ENCODE data around the gene KISS1.
"Not testable (repeated sequence)": the region's sequence is repeated elsewhere in the genome, so short reads cannot be mapped to it uniquely, and the experiment has no call there.

The KISS1 gene

DNA sequence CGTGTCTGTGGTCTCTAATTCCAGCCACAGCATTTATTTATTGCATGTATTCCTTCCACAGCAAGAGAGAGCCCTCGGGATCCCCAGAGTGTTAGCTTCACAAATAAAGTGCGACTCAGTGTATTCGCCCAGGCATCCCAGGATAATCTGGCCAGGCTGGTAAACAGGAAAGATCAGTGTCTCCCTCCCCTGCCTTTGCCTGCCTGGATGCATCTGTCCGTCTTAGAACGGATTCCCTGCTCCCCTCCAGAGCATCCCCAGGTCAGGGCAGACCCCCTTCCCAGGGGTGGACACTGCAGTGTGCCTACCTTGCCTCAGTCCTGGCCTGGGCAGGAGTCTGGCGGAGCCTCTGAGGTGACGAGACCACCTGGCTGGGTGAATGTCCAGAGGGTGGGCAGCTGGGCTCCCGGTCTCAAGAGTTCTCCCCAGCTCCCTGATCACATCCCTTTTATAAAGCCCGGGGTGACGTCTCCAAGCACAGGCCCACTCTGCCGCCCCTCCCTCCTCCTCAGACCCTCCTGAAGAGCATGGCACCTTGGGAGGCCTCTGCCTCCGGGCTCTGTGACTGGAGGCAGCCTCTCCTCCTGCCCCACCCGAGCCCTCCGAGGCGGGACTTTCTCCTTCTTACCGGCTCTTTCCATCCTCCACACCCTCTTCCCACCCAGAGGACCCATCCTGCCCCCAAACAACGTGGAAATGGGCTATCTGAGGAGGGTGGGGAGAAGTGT is at the start of gene KISS1:
Gene KISS1 (minus strand): TSS at position 424 of the 728 bp plus-strand sequence. CDS start 3,615 bp downstream, outside the sequence.
- no peak for DNase-seq

DNA sequence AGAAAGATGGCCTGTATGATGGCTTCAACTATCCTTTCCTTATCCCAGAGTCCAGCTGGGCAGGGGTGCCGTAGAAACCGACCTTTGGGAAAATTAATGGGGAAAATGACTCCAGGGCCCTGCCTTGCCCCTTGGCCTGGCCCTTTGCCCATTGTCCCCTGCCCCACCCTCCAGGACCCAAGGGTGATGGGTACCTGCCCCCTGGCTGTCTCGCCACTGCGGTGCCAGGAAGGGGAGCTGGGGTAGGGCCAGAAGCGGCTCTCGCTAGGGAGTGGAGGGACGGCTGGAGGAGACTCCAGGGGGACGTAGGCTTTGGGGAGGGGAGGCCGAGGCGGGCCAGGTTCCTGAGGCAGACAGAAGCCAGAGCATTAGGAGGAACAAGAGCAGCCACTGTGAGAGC is 46.6 kb upstream of the KISS1 start:
- DNase-seq: no peak

DNA sequence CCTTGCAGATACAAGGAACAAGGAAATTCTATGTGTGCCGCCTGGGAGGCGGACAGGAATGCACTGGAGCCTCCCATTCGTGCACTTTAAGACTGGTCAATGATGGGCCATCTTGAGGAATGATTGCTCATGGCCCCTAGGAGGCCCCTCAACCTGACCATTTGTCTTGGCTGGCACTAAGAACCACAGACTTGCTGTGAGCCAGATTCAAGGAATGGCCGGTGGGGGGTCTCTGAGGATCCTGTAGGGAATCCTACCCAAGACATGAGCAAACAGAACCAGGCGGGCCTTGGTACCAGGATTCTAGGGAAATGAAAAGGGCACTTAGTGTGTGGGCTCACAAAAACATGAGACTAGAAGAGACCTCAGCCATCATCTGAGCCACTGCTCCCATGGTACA is 45.6 kb upstream of the KISS1 start:
- DNase-seq: no peak

- DNase-seq: no peak
Measured at GRCh38 chr1:204241050-204241449, 44.8 kb upstream of the KISS1 start.

DNA sequence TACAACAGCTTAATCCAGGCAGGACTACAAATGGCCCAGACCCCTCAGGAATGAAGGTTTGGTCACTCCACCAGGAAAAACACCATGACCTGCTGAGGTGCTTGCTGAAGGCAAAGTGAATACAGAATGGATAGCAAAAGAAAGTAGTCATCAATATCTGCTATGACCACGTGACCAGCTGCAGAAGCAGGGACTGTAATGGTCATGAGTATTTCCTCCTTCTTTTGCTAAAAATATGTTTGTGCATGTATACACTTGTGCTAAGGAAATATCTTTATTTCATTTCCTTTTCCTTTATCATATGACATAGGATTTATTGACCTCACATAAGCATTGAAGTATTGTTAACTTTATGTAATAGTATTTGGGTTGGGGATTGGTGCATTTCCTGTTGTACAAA is 43.9 kb upstream of the KISS1 start:
- no peak for DNase-seq

DNA sequence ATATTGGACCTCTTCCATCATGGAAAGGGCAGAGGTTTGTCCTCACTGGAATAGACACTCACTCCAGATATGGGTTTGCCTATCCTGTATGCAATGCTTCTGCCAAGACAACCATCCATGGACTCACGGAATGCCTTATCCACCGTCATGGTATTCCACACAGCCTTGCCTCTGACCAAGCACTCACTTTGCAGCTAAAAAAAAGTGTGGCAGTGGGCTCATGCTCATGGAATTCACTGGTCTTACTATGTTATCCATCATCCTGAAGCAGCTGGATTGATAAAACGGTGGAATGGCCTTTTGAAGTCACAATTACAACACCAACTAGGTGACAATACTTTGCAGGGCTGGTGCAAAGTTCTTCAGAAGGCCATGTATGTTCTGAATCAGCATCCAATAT is 43.1 kb upstream of the KISS1 start:
- DNase-seq: not testable (repeated sequence)

DNA sequence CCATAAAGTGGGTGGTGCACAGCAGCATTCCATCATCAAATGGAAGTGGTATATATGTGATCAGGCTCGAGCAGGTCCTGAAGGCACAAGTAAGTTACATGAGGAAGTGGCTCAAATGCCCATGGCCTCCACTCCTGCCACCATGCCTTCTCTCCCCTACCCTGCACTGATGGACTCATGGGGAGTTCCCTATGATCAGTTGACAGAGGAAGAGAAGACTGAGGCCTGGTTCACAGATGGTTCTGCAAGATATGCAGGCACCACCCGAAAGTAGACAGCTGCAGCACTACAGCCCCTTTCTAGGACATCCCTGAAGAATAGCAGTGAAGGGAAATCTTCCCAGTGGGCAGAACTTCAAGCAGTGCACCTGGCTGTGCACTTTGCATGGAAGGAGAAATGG is 42.2 kb upstream of the KISS1 start:
- DNase-seq: not testable (repeated sequence)

DNA sequence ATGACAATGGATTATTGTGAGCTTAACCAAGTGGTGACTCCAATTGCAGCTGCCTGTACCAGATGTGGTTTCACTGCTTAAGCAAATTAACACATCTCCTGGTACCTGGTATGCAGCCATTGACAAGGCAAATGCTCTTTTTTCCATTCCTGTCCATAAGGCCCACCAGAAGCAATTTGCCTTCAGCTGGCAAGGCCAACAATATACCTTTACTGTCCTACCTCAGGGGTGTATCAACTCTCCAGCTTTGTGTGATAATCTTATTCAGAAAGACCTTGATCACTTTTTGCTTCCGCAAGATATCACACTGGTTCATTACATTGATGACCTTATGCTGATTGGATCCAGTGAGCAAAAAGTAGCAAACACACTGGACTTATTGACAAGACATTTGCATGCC is 41.2 kb upstream of the KISS1 start:
- DNase-seq: not testable (repeated sequence)

- DNase-seq: no peak
Measured at GRCh38 chr1:204232526-204232925, 36.2 kb upstream of the KISS1 start.

GRCh38 chr1:204230211-204230610 is 33.9 kb upstream of the KISS1 start:
- no peak for DNase-seq

GRCh38 chr1:204228896-204229295 is 32.6 kb upstream of the KISS1 start:
- no peak for DNase-seq

- no peak for DNase-seq
Measured at GRCh38 chr1:204227996-204228785, 31.9 kb upstream of the KISS1 start.

DNA sequence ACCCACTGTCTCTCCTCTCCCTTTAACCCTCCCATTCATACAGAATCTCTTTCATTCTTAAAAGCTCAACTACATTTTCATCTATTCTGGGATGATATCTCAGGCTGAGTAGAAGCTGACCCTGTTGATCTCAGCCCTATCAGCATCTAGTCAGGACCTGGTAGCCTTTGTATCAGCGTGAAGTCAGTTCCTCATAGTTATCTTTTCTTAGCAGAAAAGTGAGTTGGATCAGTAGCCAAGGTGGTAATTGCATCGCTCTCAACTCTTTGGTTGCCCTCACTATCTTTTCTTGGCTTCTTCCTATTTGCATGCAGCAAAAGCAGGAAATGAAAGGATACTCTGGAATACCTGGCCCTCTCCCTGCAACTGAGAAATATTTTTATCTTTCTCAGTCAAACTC is 31.1 kb upstream of the KISS1 start:
- DNase-seq: no peak

GRCh38 chr1:204225841-204226735 is 29.8 kb upstream of the KISS1 start:
- no peak for DNase-seq

- DNase-seq: no peak
Measured at GRCh38 chr1:204224655-204225054, 28.4 kb upstream of the KISS1 start.

GRCh38 chr1:204223129-204223860 is 27.0 kb upstream of the KISS1 start:
- DNase-seq: no peak

DNA sequence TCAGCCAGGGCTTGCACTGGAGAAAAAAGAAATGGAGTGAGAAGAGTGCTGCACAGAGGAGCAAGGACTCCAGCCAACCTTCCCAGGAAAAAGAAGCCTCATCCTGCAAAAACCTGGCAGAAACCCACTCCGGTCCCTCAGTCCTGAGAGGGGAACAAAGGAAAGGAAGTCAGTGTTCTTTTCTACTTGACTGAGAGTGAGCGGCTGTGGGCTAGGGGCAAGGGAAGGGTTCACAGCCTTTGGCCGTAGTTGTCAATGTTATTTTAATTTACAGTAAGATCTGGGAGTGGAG is 26.4 kb upstream of the KISS1 start:
- no peak for DNase-seq

DNA sequence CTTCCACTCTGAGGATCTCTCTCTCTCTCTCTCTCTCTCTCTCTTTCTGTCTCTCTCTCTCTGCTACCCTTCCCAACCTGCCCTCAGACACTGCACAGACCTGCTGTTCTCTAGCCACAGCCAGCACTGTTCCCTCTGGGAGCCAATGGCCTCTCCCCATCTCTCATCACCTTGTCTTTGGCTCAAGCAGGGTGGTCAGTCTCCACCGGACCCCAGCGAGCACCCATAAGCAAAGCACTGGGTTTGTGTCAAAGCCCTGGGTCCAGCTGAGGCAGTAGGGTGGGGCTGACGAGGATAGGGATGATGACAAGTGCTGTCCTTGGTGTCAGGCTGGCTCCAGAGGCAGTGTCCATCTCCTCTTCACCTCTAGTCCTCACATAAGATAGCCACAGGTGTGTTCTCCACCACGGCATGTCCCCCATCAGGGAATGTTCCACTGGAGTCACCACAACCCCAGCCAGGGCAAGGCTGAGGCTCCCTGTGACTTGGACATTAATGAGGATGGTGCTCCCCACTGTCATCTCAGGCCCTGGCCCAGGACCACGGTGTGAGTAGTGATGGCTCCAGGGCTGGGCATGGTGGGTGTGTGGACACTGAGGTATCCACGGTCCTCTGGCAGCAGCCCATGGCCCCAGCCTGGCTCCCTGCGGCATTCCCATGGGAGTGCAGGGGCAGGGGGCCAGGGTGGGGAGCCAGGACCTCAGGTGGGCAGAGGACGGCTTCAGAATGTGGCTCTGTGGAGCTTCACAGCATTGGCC is 25.9 kb upstream of the KISS1 start:
- DNase-seq: no peak

DNA sequence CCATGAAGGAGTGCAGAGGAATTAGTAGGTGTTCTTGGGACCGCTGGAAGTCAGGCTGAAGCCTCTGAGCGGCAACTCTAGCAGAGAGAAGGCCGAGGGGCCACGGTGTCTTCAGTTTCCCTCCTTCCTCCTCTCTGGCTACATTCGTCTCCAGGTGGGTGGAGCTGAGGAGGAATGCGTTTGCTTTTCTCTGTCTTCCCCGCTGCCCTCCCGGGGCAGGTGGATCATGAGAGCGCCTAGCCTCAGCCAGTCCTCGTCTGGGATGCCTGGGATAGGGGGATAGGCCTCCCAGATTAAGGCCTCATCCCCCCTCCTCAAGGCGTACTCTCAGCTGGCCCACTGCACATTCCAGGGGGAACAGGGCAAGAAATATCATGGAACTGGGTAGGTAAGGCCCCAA is 25.0 kb upstream of the KISS1 start:
- DNase-seq: no peak

- DNase-seq: no peak
Measured at GRCh38 chr1:204219971-204220616, 23.8 kb upstream of the KISS1 start.

- no peak for DNase-seq
Measured at GRCh38 chr1:204218552-204218951, 22.3 kb upstream of the KISS1 start.

- DNase-seq: no peak
Measured at GRCh38 chr1:204217648-204218000, 21.3 kb upstream of the KISS1 start.

Measured in activated effector memory CD4-positive, alpha-beta T cell treated with anti-CD3 and anti-CD28 coated beads, Interleukin-2, amount 50 U/mL, for 16 hours (primary cell).